LNCaP clone FGC (cell line): Measurements from ENCODE around the gene GPATCH2.

Source experiments
- DNase-seq: peaks from one replicate; pipeline ENCODE4 v3.0.0-alpha.2; 2011; ENCODE audit warnings: low read depth
- H3K4me3 ChIP-seq: 2 replicates; pipeline ENCODE4 v1.5.1; 2011; ENCODE audit warnings: mild to moderate bottlenecking, low read depth, low read length, control low read depth
- TF ChIP-seq, protein P1 (sequence below): IDR thresholded peaks from 2 replicates; pipeline ENCODE4 v1.5.1; 2012; ENCODE audit warnings: mild to moderate bottlenecking; ENCODE audit not compliant: control insufficient read depth, insufficient read depth; ENCODE audit errors: extremely low read depth

Gene GPATCH2

DNA sequence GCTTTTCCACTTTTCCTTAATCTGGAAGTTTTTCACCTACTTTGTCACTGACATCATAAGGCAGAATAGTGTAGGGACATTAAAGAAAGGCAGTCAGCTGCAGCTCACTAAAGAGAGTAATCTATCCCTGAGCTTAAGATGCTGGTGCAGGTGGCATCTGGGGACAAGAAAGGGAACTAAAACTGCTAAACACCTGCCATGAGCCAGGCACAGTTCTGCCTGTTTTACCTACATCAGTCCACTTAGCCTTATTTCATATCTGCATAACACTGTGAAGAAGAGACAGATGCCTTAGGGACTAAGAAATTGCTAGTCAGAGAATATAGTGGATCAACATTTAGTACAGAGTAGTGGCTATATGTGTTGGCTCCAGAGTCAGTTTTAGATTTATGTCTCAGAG lies 88.1 kb downstream of the GPATCH2 start:
- TF ChIP-seq, protein P1, sequence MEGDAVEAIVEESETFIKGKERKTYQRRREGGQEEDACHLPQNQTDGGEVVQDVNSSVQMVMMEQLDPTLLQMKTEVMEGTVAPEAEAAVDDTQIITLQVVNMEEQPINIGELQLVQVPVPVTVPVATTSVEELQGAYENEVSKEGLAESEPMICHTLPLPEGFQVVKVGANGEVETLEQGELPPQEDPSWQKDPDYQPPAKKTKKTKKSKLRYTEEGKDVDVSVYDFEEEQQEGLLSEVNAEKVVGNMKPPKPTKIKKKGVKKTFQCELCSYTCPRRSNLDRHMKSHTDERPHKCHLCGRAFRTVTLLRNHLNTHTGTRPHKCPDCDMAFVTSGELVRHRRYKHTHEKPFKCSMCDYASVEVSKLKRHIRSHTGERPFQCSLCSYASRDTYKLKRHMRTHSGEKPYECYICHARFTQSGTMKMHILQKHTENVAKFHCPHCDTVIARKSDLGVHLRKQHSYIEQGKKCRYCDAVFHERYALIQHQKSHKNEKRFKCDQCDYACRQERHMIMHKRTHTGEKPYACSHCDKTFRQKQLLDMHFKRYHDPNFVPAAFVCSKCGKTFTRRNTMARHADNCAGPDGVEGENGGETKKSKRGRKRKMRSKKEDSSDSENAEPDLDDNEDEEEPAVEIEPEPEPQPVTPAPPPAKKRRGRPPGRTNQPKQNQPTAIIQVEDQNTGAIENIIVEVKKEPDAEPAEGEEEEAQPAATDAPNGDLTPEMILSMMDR: no peak
- no peak for DNase-seq
- H3K4me3 ChIP-seq: no peak overlapping the region

DNA sequence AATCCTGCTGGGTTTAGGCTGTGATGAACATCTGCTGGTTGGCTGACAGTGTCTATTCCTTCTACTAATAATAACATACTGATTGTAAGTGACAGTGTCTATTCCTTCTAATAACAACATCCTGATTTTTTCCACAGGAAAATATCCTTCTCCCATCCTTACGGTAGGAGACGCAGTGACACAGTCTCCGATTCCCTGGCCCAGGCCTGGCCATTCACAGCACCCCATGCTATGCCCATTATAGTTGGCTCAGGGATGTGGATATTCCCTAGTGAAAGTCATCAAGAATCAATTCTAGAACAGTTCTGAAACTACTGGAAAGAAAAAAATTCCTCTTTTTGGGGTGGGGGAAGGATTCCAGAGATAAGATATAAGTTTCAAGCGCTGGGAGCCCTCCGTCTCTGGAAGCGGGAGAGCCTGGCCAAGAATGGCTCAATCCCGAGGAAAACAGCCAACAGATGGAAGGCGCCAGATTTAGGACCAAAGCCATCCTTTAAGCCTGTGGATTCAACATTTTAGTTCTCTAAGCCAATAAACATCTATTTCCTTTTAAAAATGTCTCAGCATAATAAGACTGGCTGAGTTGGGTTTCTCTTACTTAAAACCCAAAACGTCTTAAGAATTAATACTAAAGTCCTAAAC lies 88.6 kb downstream of the GPATCH2 start:
- no peak for DNase-seq
- TF ChIP-seq, protein P1: no peak
- H3K4me3 ChIP-seq: no peak overlapping the region

DNA sequence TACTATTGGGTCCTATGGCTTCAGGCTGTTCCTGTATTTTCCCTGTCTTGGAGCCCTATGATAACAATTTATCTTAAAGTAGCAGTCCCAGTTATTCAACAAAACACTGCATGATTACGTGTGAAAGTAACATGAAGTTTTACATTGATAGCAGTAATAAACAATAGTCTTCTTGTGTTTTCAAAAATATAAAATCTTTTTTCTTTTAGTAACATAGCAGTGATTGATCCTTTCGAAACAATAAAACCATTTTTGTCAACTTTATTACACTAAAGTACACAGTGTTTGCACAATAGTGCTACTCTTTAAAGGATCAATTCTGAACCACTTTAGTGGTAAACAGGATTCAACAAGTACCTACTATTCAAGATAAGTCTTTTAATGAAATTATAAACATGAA lies 90.6 kb downstream of the GPATCH2 start:
- no peak for DNase-seq
- peak overlapping the region; percentile 19 for H3K4me3 ChIP-seq
- TF ChIP-seq, protein P1: no peak

DNA sequence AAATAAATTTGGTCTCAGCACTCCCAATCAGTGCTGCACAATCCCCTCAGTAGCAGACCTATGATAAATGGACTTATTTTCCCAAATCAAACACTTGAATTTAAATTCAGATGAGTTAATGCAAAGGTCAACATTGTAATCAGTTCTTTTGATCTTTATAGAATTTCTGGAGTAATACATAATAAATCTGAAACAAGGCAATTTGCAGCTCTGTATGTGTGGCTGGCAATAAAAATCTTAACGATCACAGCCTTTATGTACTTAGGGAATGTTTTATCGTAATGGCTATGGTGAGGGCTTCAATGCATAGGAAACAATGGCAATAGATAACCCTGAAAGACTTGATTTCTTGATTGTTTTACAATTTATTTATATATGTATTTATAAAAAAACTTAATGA lies 91.4 kb downstream of the GPATCH2 start:
- TF ChIP-seq, protein P1: no peak
- DNase-seq: peak; percentile 84
- peak overlapping the region; percentile 7; the same call in 1 of the 2 replicates for H3K4me3 ChIP-seq

DNA sequence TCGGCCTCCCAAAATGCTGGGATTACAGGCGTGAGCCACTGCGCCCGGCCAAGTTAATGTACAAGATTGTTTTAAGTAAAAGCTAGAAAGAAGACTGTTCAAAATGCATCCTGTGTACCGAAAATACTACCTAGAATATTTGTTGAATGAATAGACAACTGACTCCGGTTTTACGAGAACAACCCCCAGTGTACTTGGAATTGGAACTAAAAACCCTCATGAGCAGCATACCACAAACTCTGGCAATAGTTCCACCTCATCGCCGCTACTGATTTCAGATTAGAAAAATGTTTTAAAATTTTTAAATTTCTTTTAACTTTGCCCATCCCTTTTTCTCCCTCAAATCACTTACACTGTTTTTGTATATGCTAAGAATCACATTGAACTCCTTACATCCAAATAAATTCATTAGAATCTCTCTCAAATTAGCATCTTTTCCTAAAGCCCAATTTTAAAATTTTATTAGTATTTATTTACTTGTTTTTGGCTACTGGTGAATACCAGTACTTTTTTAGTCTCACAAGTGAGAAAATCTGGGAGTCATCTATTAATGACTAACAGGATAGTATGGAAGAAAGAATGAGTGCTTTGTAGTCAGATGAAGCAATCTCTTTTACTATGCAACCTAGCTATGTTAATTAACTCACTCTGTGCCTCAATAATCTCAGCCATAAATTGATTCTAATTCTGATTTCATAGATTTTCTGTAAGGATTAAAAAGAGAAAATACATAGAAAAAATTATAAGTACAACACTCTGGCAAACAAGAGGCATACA lies 95.1 kb downstream of the GPATCH2 start:
- H3K4me3 ChIP-seq: no peak overlapping the region
- DNase-seq: no peak
- TF ChIP-seq, protein P1: no peak

DNA sequence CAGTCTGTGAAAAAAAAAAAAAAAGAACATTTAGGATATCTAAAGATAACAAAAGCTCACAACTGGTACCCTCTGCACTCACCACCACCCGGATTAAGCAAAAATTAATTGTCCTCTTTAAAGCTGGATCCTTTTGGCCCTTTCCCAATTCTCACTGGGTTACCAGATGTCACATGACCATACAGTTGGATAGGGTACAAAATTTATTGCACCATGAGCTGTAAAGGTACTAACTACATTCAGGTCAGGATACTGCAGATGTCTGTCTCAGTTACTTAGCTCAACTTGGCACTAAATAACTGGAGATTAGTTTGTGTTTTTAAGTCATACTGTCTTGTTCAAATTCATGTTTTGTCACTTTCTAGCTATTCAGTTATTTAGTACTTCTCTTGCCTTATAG lies 96.3 kb downstream of the GPATCH2 start:
- TF ChIP-seq, protein P1: no peak
- peak; percentile 84 for DNase-seq
- H3K4me3 ChIP-seq: no peak overlapping the region
